Measurements from ENCODE around the gene PPP1R9A.

The PPP1R9A gene

DNA sequence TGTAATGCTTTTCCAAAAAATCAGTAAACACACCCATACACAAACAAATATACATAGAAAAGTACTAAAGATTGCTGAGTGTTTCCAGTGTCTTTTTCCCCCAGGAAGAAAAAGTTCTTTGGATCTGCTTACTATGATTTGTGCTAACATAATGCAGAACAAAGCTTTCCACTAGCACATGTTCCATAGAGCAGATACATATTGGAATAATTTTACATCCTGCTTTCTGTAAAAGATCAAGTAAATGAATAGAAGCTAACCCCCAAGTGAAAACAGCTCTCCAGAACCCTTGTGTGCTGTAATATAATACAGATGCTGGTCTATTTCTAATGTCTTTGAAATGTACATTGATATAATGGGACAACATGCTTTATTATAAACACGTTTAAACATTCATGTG, 291.5 kb downstream of the PPP1R9A start:
- DNase-seq (ENCODE audit: low read depth in 2 of 2, low spot score in 1 of 2): no peak

DNA sequence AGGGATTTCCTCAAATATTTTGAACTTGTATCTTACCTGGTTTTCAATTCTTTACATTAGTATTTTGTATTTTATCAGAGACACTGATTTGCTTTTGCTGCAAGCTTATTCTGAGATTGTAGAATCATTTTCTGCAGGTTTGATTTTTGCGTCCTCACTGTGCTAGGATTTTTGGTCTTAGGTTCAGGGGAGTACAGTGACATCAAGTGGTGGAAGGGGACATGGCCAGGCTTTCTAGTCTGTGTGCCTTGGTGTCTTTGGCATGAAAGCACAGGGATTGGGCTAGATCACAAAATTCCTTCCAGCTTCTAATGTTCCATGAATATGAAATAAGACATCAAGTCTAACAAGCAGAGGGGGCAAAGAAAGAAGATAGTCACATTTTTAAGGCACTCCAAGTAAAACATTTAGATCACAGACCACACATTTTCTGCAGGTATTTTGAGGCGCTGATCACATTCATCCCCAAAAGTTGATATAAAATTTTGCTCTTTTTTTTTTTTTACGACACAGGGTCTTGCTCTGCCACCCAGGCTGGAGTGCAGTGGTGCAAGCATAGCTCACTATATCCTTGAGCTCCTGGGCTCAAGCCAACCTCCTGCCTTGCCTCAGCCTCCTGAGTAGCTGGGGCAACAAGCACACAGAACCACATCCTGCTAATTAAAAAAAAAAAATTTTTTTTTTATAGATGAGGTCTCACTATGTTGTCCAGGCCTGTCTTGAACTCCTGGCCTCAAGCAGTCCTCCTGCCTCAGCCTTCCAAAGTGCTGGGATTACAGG, 292.6 kb downstream of the PPP1R9A start:
- no peak for DNase-seq (ENCODE audit: low read depth in 2 of 2, low spot score in 1 of 2)

DNA sequence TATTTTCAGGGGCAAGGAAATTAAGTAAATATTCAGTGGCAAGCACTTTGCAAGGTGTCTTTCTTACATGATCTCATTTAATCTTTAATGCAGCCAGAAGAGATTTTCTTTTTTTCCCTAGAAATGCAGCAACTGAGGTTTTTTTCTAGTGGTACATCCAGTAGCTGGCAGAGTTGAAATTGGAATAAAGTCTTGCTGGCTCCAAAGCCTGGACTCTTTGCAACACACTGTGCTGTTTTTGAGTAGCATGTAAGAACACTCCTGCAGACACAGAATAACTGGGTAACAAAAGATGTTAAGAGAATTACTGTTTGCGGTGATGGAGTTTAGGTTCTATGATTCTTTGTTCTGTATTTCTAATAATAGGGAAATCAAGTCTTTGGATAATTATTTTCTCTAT, 293.3 kb downstream of the PPP1R9A start:
- DNase-seq (ENCODE audit: low read depth in 2 of 2, low spot score in 1 of 2): no peak

DNA sequence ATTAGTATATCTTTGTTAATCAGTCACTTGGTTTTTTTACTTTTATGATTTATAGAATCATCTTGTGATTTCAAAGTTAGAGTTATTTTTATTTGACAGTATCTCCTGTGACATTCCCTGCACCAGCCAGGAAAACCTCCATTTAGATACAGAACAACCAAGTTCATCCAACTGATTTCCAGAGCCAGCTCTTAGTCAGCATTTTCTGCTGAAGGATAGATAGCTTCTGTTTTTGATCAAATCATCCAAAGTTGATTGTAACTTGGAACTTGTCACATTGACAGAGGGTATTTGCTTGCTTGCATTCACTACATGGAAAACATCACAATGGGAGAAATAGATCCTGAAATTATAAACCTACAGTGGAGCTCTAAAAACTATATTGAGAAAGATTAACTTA, 294.3 kb downstream of the PPP1R9A start:
- DNase-seq (ENCODE audit: low read depth in 2 of 2, low spot score in 1 of 2): no peak

DNA sequence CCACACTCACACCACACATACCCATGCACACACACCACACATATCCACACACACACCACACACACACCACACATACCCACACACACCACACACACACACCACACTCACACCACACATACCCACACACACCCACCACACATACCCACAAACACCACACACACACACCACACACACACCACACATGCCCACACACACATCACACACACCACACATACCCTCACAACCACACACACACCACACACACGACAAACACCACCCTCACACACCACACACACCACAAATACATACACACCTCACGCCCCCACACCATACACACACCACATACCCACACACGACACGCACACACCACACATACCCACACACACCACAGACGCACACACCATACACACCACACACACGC, 297.2 kb downstream of the PPP1R9A start:
- DNase-seq (ENCODE audit: low read depth in 2 of 2, low spot score in 1 of 2): no peak

DNA sequence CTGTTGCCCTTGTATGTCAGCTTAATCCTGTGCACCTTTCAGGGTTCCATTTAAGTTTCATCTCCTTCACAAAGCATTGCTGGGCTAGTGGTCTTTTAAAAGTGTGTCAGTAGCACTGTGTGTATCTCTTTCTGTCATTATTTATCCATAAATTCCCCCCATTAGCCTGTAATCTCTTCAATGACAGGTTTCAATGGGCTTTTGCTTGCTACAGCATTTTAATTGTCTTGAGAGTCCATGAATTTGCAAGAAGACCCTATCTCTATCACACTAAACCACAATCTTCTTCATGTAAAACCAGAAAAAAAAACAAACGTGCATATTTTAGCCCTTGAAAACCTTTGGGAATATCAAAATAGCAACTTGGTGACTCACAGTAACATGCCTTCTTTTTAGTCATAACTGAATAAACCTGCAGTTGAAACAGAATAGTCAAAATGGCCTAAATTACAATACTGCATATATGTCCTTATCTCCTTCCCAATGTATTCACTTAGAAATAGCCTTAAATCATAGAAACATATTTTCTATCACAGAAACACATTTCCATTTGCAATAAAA, 298.4 kb downstream of the PPP1R9A start:
- no peak for DNase-seq (ENCODE audit: low read depth in 2 of 2, low spot score in 1 of 2)

DNA sequence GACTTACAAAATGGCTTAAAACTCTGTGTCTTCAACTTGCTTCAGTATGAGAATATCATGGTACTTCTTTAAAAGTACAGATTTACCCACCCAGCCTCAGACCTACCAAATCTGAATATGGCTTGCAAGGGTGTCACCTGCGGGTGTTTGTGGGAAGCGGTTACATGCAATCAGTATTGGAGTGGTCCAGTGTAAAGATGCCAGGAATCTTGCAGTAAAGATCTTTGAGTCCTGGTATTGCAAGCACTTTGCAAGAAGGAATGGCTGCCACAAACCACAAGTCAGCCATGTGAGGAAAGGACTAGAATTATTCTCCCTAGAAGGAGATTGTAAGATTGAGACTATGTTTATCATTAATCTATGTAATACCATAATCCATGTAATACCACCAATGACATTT, 301.9 kb downstream of the PPP1R9A start:
- DNase-seq (ENCODE audit: low read depth in 2 of 2, low spot score in 1 of 2): no peak

DNA sequence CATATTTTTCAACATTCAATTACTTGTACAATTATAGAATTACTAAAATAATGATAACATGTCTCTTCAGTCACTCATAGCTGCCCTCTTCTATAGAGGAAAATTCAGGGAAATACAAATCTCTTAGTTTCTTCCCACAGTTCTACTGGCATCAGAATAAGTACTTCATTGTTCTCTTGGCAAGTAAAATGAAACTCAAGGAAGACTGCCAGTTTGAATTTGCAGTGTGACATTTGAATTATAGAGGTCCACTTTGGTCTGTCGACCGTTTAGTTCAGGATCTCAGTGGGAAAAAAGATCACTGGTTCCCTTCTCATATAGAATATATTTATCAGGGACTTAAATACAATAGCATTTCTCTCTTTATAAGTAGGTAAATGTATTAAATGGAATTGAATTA, 302.4 kb downstream of the PPP1R9A start:
- DNase-seq (ENCODE audit: low read depth in 2 of 2, low spot score in 1 of 2): no peak

DNA sequence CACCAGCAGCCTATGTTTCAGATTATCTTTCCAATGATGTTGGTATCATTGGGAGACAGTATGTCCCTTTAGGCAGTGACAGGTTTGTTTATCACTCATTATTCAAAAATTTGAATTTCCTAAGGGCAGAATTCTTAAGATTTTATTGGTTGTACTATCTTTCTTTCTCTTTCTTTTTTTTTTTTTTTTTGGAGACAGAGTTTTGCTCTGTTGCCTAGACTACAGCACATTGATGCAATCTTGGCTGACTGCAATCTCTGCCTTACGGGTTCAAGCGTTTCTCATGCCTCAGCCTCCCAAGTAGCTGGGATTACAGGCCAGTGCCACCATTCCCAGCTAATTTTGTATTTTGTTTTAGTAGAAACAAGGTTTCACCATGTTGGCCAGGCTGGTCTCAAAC, 305.8 kb downstream of the PPP1R9A start:
- DNase-seq (ENCODE audit: low read depth in 2 of 2, low spot score in 1 of 2): no peak

DNA sequence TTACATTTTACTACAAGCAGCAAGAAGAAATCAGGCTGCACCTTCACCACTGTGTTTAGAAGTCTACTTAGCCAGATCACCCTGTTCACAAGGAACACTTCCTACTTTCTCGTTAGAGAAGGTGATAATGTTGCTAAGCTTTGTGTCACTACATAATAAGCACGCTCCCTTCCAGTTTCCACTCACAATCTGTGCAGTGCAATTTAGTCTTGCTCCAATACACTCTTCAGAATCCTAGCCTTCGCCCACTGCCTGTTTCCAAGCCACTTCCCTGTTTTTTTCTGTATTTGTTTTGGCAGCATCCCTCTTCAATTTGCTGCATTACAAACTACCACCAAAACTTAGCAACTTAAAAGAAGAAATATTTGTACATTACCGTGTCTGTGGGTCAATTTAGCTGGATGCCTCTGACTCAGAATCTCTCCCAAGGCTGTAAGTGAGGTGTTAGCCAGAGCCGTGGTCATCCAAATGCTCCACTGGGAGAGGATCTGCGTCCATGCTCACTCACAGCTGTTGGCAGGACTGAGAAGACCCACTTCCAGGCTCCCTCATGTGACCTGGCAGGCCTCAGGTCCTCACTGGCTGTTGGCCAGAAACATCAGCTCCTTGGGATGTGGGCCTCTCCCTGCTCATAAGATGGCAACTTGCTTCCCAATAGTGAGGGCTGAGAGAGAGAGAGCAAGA, 306.6 kb downstream of the PPP1R9A start:
- no peak for DNase-seq (ENCODE audit: low read depth in 2 of 2, low spot score in 1 of 2)

DNA sequence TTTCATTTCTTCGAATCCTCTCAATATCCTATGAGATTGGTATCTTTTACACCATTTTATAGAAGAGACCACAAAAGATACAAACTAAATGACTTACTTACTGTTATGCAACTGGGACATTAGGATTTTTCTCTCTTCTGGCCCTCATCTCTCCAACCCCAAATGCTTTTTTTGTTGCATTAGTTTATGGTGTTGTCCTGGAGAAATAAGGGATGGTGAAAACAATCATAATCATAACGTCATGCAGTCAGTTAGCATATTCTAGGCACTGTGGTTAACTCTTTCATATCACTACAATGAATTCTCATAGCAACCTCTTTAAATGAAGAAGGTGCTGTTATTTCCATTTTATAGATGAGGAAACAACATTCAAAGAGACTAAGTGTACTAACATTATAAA, 312.3 kb downstream of the PPP1R9A start:
- no peak for DNase-seq (ENCODE audit: low read depth in 2 of 2, low spot score in 1 of 2)

DNA sequence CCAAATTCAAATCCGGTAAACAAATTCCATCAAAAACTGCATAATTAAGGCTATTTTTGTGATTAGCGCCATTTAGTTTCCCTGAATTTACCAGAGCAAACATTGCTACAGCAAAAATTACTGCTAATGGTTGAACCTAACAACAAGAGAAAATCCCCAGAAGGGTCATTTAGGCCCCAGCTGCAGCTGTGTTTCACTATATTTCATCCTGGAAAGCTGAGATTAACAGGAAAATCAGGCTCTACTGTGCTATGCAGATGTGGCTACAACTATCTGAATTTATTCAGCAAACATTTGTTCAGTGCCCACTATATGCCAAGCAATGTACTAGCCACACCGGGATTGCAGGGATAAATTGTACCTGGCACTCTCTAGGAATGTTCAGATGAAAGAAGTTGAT, 312.9 kb downstream of the PPP1R9A start:
- DNase-seq (ENCODE audit: low read depth in 2 of 2, low spot score in 1 of 2): no peak

DNA sequence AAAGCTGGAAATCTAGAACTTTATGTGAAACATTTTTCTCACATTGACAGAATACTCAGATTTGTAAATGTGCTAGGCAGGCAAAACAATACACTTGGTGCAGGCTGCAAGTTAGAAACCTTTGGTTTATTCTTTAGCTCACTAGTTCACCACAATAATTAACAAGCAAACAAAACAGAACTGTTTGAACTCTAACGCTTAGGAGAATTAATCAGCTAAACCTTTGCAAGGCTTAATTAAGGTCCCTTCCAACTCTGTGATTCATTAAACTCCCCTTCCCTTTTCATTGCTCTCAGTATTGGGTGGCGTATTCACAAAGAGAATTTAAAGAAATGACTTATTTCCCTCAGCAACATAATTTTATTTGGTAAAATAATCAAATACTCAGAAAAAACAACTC, 317.9 kb downstream of the PPP1R9A start:
- DNase-seq (ENCODE audit: low read depth in 2 of 2, low spot score in 1 of 2): no peak

DNA sequence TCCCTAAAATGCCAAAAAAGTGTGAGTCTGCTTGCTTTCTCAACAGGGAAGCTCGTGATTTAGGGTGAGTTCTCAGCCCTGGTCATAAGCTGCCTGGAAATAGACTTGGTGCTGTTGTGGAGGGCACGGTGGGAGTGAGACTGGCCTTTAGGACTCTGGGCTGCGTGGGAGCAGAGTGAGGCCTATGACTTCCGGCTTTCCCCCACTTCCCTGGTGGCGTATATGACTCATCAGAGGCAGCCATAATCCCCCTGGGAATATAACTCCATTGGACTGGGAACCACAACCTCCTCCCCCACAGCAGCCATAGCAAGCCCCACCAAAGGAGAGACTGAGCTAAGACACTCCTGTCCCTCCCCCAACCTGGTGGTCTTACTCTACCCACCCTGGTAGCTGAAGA, 321.9 kb downstream of the PPP1R9A start:
- no peak for DNase-seq (ENCODE audit: low read depth in 2 of 2, low spot score in 1 of 2)

DNA sequence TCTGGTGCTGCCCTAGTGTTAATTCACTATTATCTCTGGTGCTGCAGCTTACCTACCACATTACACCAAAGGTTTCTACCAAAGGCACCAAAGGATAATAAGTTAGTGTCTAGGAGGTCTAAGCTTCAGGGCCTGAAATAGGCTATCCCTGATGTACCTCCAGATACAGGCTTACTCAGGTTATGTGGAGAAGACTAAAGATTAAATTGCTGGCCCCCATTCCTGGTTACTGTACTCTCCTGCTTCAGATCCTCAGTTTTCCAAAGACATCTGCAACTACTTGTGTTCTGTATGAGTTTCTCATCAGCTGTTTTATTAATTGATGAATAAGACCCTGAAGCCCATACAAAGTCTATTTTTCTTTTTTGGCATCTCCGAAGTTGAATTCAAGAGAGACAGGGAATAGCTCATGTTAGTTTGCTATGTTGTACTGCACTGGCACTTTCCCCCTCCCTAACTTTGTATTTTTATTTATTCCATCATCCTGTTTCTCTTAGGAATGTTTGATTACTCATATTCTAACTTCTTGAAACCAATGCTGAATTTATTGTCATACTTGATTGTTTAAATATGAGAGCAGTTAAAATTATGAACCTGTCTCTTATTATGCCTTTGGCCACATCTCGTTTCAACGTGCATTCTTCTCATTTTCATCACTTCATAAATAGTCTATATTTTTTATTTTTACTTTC, 331.0 kb downstream of the PPP1R9A start:
- DNase-seq (ENCODE audit: low read depth in 2 of 2, low spot score in 1 of 2): no peak

DNA sequence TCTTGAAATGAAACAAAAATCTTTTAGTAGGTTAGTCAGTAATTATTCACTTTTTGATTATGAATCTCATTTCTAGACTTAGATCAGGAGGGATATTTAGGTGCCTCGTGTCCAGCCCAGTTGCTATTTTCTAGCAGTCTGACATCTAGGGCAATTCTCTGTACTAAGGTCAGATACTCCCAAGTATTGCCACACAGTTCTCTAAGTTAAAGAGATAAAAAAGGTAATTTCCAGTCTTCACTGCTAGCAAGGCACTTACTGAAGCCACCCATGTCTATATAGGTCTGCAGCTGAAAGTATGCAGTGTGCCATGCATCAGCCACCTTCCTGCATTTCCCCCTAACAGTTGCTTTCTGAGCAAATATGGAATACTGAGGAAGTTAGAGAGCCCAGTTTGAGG, 333.5 kb downstream of the PPP1R9A start:
- DNase-seq (ENCODE audit: low read depth in 2 of 2, low spot score in 1 of 2): no peak

DNA sequence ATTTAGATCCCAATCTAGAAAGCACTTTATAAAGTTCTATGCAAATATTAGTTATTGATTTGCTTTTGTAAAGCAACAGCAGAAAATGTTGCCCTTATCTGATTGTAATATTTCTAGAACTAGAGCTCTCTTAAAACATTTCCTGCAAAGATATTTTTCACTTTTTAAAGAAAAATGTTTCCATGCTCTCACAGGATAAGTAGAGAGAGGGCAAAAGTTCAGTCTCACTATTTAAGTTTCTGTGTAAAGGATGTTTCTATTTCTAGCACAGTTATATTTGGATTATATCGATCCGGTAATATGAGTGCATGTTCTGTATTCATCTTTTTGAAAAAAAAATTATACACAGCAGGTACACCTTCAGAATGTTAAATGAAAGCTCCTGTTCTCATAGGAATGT, 334.9 kb downstream of the PPP1R9A start:
- no peak for DNase-seq (ENCODE audit: low read depth in 2 of 2, low spot score in 1 of 2)

DNA sequence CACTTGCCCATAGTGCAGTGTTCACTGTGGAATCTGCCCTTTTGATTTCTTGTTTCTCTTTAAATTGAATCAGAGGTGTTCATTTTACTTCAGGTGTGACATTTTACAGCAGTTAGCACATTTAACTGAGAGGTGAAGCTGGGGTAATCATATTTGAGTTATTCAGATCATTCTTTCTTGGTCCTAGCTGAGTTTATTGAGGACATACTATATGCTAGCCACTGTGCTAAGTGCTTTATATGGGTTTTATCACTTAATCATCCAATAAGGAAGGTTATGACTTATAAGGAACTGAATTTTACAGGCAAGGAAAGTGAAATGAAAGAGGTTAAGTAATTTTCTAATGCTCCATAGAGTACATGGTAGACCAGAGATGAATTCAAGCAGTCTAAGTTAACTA, 337.2 kb downstream of the PPP1R9A start:
- DNase-seq (ENCODE audit: low read depth in 2 of 2, low spot score in 1 of 2): no peak

DNA sequence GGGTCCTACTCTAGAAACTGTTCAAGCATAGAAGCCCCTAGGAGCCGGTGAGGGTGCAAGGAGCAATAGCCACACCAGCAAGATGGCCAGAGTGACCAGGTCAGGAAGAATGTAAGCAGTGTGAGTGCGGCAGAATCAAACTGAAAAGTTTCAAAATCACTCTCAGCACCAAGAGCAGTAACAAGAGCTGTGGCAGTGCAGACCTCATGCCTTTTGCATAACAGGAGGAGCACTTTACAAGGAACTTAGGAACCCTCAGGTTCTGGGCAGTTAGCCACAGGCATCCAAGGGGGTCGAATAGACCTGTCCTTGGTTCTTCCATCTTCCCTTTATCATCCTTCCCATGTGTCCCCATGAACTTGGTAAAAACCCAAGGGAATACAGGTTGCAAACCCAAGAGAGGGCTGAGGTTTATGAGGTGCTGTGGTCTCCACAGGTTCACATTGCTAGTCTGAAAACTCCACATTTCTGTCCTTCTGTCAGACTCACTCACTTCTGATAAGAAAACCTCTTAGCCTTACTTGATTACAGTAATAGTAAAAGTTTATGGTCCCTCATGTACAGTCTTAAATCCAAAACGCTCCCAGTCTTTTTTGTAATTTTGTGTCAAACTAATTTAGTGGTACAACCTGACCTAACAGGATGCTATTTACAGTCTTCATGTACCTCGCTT, 338.6 kb downstream of the PPP1R9A start:
- DNase-seq (ENCODE audit: low read depth in 2 of 2, low spot score in 1 of 2): no peak

DNA sequence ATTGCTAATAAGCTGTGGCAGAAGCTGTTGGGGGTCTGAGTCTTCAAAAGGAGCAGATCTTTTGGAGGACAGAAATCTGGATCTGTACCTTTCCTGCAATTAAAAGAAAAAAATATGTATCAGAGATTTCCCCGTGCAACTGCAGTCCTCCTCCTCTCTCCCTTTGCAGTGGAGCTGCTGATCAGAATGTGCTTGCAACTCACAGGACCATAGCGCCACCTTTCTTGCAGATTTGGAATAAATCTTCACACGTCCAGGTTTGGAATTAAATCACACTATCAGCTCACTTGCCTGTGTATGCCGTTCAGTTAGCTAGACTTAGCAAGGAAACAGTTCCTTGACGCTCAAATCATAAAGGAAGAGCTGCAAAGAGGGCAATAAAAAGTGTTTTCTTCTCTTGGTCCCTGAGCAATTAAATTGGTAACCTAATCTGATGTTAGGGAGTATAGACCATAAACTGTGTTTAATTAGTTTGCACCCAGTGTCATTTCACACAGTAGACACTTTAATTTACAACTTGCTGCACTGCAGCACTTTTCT, 339.5 kb downstream of the PPP1R9A start:
- no peak for DNase-seq (ENCODE audit: low read depth in 2 of 2, low spot score in 1 of 2)

DNA sequence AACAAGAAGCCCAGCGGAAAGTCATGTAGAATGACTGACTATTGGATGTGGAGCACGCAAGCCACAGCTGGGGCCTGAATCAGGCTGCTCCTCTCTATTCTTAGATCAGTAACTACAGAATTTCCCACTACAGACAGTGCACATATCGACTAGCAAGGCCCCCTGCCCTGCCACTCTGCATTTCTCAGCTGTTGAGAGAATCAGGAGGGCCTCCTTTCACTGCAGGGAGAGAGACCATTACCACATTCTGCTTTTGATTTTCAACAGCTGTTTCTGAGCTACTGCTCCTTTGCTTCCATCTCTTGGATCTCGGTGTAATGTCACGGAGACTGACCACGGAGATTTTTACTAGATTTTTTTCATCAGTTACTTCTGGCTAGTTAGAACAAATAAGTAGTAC, 343.2 kb downstream of the PPP1R9A start:
- DNase-seq (ENCODE audit: low read depth in 2 of 2, low spot score in 1 of 2): no peak
